D721Med (cell line): ENCODE measurements around the gene SIDT1.
"Not testable (repeated sequence)": the region's sequence is repeated elsewhere in the genome, so short reads cannot be mapped to it uniquely, and the experiment has no call there.

Experiments
- DNase-seq: peaks from one replicate; pipeline ENCODE4 v3.0.0; 2011; ENCODE audit warnings: low spot score; ENCODE audit not compliant: insufficient read length
- FAIRE-seq: peaks from 2 replicates; lab custom pipeline; 2011; peaks lifted over from hg19 to GRCh38; lab: Jason Lieb, UNC
- TF ChIP-seq, protein P1 (sequence below): IDR thresholded peaks from 2 replicates; pipeline ENCODE4 v1.5.1; 2012; ENCODE audit warnings: mild to moderate bottlenecking, control low read depth; ENCODE audit not compliant: insufficient read depth; ENCODE audit errors: missing control alignments

The SIDT1 gene

DNA sequence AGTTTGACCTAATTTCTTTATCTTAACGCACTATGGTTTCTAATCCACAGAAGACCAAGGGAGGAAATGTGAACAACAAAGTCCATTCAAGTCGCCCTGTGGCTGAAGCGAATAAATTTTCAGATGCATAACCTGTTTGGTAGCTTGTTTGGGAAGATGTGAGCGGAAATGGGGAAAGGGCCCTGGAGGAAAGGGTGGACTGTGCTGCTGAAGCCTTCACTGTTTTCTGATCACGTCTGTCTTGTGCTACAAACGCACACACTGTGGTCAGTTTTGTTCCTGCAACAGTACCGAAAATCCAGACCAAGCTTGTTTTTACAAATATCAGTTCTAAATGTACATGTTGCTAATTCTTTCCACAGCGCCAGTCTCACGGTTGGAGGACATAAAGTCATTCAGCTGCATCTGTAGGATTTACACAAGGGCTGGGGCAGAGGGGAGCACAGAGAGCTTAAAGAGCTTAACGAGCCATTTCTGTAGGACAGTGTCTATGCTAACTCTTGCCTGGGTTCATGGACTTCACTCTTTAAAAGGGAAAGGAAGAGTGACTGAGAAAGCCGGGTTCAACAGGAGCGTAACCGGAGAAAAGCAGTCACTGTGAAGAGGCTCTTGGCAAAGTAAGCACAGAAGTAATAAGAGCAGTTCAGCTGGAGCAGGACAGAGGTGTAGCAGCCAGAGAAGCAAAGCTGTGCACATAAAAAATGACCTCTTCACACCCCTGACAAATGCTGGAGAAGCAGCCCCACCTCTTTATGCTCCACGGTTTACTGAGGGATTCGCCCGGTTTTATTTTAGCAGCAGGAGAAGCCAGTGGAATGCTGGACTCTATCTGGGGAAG lies 97.4 kb downstream of the SIDT1 start:
- DNase-seq (no peak), FAIRE-seq (no peak)
- TF ChIP-seq, protein P1, sequence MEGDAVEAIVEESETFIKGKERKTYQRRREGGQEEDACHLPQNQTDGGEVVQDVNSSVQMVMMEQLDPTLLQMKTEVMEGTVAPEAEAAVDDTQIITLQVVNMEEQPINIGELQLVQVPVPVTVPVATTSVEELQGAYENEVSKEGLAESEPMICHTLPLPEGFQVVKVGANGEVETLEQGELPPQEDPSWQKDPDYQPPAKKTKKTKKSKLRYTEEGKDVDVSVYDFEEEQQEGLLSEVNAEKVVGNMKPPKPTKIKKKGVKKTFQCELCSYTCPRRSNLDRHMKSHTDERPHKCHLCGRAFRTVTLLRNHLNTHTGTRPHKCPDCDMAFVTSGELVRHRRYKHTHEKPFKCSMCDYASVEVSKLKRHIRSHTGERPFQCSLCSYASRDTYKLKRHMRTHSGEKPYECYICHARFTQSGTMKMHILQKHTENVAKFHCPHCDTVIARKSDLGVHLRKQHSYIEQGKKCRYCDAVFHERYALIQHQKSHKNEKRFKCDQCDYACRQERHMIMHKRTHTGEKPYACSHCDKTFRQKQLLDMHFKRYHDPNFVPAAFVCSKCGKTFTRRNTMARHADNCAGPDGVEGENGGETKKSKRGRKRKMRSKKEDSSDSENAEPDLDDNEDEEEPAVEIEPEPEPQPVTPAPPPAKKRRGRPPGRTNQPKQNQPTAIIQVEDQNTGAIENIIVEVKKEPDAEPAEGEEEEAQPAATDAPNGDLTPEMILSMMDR, result no peak

- DNase-seq (no peak), FAIRE-seq (no peak)
- TF ChIP-seq, protein P1, result no peak
Measured at GRCh38 chr3:113630956-113631542, 98.7 kb downstream of the SIDT1 start.

- DNase-seq (no peak), FAIRE-seq (no peak)
Measured at GRCh38 chr3:113631573-113631972, 99.2 kb downstream of the SIDT1 start.

GRCh38 chr3:113634782-113635474 lies 102.6 kb downstream of the SIDT1 start:
- FAIRE-seq (no peak), DNase-seq (no peak)
- TF ChIP-seq, protein P1, result no peak

More at GRCh38 chr3:113631573-113631972, 99.2 kb downstream of the SIDT1 start:
- TF ChIP-seq, protein P1, result no peak

GRCh38 chr3:113636034-113636433 lies 103.7 kb downstream of the SIDT1 start:
- FAIRE-seq, result not testable (repeated sequence)

GRCh38 chr3:113637756-113638155 lies 105.4 kb downstream of the SIDT1 start:
- FAIRE-seq (no peak), DNase-seq (no peak)
- TF ChIP-seq, protein P1, result no peak

More at GRCh38 chr3:113636034-113636433, 103.7 kb downstream of the SIDT1 start:
- not testable (repeated sequence) for DNase-seq

GRCh38 chr3:113638910-113639309 lies 106.6 kb downstream of the SIDT1 start:
- TF ChIP-seq, protein P1, result no peak
- no peak for FAIRE-seq
- no peak for DNase-seq
